ENCODE data around the gene MMADHC. TPM values are rescaled to one million over a fixed set of nuclear protein-coding genes. Genes with fewer than 3 reads are reported as not detected.
A peak's percentile ranks its signal among the peaks of the same experiment; 100 is the strongest.

The MMADHC gene
- polyA plus RNA-seq, 1 donor (not counting 4 experiments of a cell fraction or from before 2014, with no cell fraction given) = 140 TPM

DNA sequence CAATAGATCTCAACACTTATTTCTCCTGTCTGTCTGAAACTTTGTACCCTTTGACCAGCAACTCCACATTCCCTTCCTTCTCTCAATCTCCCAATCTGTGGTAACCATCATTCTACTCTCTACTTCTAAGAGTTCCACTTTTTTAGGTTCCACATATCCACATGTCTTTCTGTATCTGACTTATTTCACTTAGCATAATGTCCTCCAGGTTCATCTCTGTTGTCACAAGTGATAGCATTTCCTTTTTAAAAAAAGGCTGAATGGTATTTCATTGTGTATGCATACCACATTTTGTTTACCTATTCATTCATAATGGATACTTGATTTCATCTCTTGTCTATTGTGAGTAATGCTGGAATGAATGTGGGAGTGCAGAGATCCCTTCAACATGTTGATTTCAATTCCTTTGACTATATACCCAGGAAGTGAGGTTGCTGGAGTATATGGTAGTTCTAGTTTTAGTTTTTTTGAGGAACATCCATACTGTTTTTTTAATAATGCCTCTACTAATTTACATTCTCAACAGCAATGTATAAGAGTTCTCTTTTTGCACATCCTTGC, 18.8 kb upstream of the MMADHC start:
- no peak for DNase-seq (ENCODE audit: low read depth, low spot score)
- no peaks in the 10 kb centered on the region for H4K20me1 ChIP-seq (ENCODE audit: control insufficient read depth, extremely low read depth, insufficient read depth, low read length)
- no peak overlapping the region for H3K4me3 ChIP-seq (ENCODE audit: control insufficient read depth in 2 of 3, extremely low read depth in 1 of 3, insufficient read depth in 2 of 3, low read depth in 1 of 3, low read length in 3 of 3)
- H3K4me2 ChIP-seq (ENCODE audit: control insufficient read depth, extremely low read depth, insufficient read depth, low read depth, low read length) = no peak overlapping the region
- no peaks in the 10 kb centered on the region for H3K9me1 ChIP-seq (ENCODE audit: control insufficient read depth, extremely low read depth, insufficient read depth, low read length)
- FAIRE-seq = peak; percentile 55
- no peak overlapping the region for H3K9ac ChIP-seq (ENCODE audit: control insufficient read depth, extremely low read depth, insufficient read depth, low read length)
- H3K4me1 ChIP-seq (ENCODE audit: control insufficient read depth, extremely low read depth, insufficient read depth, low read length) = peaks cover 16% of the 10 kb centered on the region
- no peaks in the 10 kb centered on the region for H3K27me3 ChIP-seq (ENCODE audit: control insufficient read depth, extremely low read depth, insufficient read depth, low read length)
- TF ChIP-seq, protein P1, sequence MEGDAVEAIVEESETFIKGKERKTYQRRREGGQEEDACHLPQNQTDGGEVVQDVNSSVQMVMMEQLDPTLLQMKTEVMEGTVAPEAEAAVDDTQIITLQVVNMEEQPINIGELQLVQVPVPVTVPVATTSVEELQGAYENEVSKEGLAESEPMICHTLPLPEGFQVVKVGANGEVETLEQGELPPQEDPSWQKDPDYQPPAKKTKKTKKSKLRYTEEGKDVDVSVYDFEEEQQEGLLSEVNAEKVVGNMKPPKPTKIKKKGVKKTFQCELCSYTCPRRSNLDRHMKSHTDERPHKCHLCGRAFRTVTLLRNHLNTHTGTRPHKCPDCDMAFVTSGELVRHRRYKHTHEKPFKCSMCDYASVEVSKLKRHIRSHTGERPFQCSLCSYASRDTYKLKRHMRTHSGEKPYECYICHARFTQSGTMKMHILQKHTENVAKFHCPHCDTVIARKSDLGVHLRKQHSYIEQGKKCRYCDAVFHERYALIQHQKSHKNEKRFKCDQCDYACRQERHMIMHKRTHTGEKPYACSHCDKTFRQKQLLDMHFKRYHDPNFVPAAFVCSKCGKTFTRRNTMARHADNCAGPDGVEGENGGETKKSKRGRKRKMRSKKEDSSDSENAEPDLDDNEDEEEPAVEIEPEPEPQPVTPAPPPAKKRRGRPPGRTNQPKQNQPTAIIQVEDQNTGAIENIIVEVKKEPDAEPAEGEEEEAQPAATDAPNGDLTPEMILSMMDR (optimal IDR thresholded peaks at IDR 0.05 in 1 of 3, IDR thresholded peaks at IDR 0.05 in 1 of 3, conservative IDR thresholded peaks at IDR 0.05 in 1 of 3; ENCODE audit: extremely low read depth in 1 of 3, insufficient read depth in 2 of 3, low read length in 3 of 3) = no peak
- TF ChIP-seq EZH2 (IDR thresholded peaks at IDR 0.05; ENCODE audit: low read length) = no peak
- H3K27ac ChIP-seq (ENCODE audit: control insufficient read depth, insufficient read depth, low read length) = no peak overlapping the region
- H3K36me3 ChIP-seq (ENCODE audit: control insufficient read depth in 2 of 2, extremely low read depth in 1 of 2, insufficient read depth in 2 of 2, low read length in 2 of 2) = no peaks in the 10 kb centered on the region
- H2AFZ ChIP-seq (ENCODE audit: control insufficient read depth, low read length) = peak overlapping the region; percentile 33
- no peaks in the 10 kb centered on the region for H3K9me3 ChIP-seq (ENCODE audit: control insufficient read depth, low read depth, low read length)
- dilution Hi-C loops (cut with MboI; ENCODE audit: extremely low pct_ligation_motif_present, low sequenced_read_pairs) = no loop called here
- H3K79me2 ChIP-seq (ENCODE audit: control insufficient read depth, insufficient read depth, low read length) = no peaks in the 10 kb centered on the region

DNA sequence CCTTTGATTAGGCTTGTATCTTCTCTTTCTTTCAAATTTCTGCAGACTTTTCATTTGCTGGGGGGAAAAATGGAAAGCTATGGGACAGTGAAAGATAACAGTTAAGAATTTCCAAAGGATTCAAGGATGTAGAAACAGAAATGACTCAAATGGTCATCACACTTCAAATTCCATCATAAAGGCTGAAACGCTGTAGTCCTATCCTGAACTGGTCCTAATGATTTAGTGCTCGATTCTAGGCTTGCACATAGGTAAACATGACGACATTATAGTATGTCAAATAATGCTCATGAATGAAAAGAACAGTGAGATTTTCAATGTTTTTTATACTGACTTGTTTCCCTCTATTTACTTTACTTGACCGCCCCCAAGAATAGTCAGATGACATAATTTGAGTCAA, 15.7 kb upstream of the MMADHC start:
- Histone ChIP-seq H4K20me1 (ENCODE audit: control insufficient read depth, extremely low read depth, insufficient read depth, low read length) (no peaks in the 10 kb centered on the region), H3K4me2 (ENCODE audit: control insufficient read depth, extremely low read depth, insufficient read depth, low read depth, low read length) (no peak overlapping the region), H3K79me2 (ENCODE audit: control insufficient read depth, insufficient read depth, low read length) (no peaks in the 10 kb centered on the region), H3K36me3 (ENCODE audit: control insufficient read depth in 2 of 2, extremely low read depth in 1 of 2, insufficient read depth in 2 of 2, low read length in 2 of 2) (no peaks in the 10 kb centered on the region), H3K4me3 (ENCODE audit: control insufficient read depth in 2 of 3, extremely low read depth in 1 of 3, insufficient read depth in 2 of 3, low read depth in 1 of 3, low read length in 3 of 3) (no peak overlapping the region), H3K9me3 (ENCODE audit: control insufficient read depth, low read depth, low read length) (no peaks in the 10 kb centered on the region), H3K4me1 (ENCODE audit: control insufficient read depth, extremely low read depth, insufficient read depth, low read length) (peaks cover 10% of the 10 kb centered on the region), H3K27ac (ENCODE audit: control insufficient read depth, insufficient read depth, low read length) (no peak overlapping the region), H3K27me3 (ENCODE audit: control insufficient read depth, extremely low read depth, insufficient read depth, low read length) (no peaks in the 10 kb centered on the region), H3K9me1 (ENCODE audit: control insufficient read depth, extremely low read depth, insufficient read depth, low read length) (no peaks in the 10 kb centered on the region), H2AFZ (ENCODE audit: control insufficient read depth, low read length) (no peak overlapping the region), H3K9ac (ENCODE audit: control insufficient read depth, extremely low read depth, insufficient read depth, low read length) (no peak overlapping the region)
- DNase-seq (ENCODE audit: low read depth, low spot score) = no peak
- no peak for FAIRE-seq
- dilution Hi-C loops (cut with MboI; ENCODE audit: extremely low pct_ligation_motif_present, low sequenced_read_pairs) = no loop called here
- TF ChIP-seq, protein P1 (optimal IDR thresholded peaks at IDR 0.05 in 1 of 3, IDR thresholded peaks at IDR 0.05 in 1 of 3, conservative IDR thresholded peaks at IDR 0.05 in 1 of 3; ENCODE audit: extremely low read depth in 1 of 3, insufficient read depth in 2 of 3, low read length in 3 of 3) = no peak
- TF ChIP-seq EZH2 (IDR thresholded peaks at IDR 0.05; ENCODE audit: low read length) = no peak

Data from keratinocyte (primary cell).